ENCODE data around the gene VCL.
"Not testable (repeated sequence)": the region's sequence is repeated elsewhere in the genome, so short reads cannot be mapped to it uniquely, and the experiment has no call there.

VCL gene

GRCh38 chr10:73973427-73973826, 24.5 kb upstream of the VCL start:
- DNase-seq = no peak

- DNase-seq = no peak
Measured at GRCh38 chr10:73974309-73974946, 23.5 kb upstream of the VCL start.

- no peak for DNase-seq
Measured at GRCh38 chr10:73975388-73975787, 22.5 kb upstream of the VCL start.

GRCh38 chr10:73979141-73979808, 18.6 kb upstream of the VCL start:
- DNase-seq = no peak

GRCh38 chr10:73979809-73980433, 18.0 kb upstream of the VCL start:
- DNase-seq = no peak

- DNase-seq = no peak
Measured at GRCh38 chr10:73981812-73982211, 16.1 kb upstream of the VCL start.

GRCh38 chr10:73983096-73984047, 14.5 kb upstream of the VCL start:
- DNase-seq = no peak

GRCh38 chr10:73989594-73990150, 8.2 kb upstream of the VCL start:
- no peak for DNase-seq

- DNase-seq = no peak
Measured at GRCh38 chr10:73991203-73991883, 6.6 kb upstream of the VCL start.

GRCh38 chr10:73991884-73992245, 6.1 kb upstream of the VCL start:
- no peak for DNase-seq

GRCh38 chr10:73992899-73993788, 4.8 kb upstream of the VCL start:
- no peak for DNase-seq

GRCh38 chr10:73995035-73995358, 2.9 kb upstream of the VCL start:
- DNase-seq = no peak

- peak in 1 of 2 experiments; percentile 85 for DNase-seq
Measured at GRCh38 chr10:73997461-73997786, 492 bp upstream of the VCL start.

- no peak for DNase-seq
Measured at GRCh38 chr10:73998623-73998928, 660 bp downstream of the VCL start.

GRCh38 chr10:73998929-73999691, 1.2 kb downstream of the VCL start:
- DNase-seq = peak; percentile 27 to 60

GRCh38 chr10:73999703-74000102, 1.8 kb downstream of the VCL start:
- DNase-seq = no peak

- not testable (repeated sequence) for DNase-seq
Measured at GRCh38 chr10:74000244-74000643, 2.3 kb downstream of the VCL start.

GRCh38 chr10:74000892-74001669, 3.2 kb downstream of the VCL start:
- DNase-seq = no peak

GRCh38 chr10:74006269-74006668, 8.4 kb downstream of the VCL start:
- no peak for DNase-seq

- DNase-seq = no peak
Measured at GRCh38 chr10:74008212-74008731, 10.4 kb downstream of the VCL start.
